Liver (tissue), 9 donors: ENCODE measurements around the gene PAPPA2. TPM values are rescaled to one million over a fixed set of nuclear protein-coding genes. Genes with fewer than 3 reads are reported as not detected.

ENCODE experiments used
- DNase-seq: peaks from one replicate; pipeline ENCODE4 v3.0.0-alpha.2; 2017; ENCODE audit warnings: low spot score
- H3K27ac ChIP-seq, 2 donors: one replicate each; pipeline ENCODE4 v1.7.0; 2013; ENCODE audit warnings: inconsistent platforms in 2 of 2, low read length in 2 of 2, control low read depth in 1 of 2, low read depth in 1 of 2, mild to moderate bottlenecking in 1 of 2
- H3K27me3 ChIP-seq, 4 donors: one replicate each; pipeline versions ENCODE4 v1.6.1 to v1.7.0; 2013; ENCODE audit warnings: low read length in 3 of 4, inconsistent platforms in 1 of 4, mild to moderate bottlenecking in 1 of 4, moderate library complexity in 1 of 4; ENCODE audit not compliant: control insufficient read depth in 4 of 4, insufficient read depth in 4 of 4
- H3K36me3 ChIP-seq, 4 donors: one replicate each; pipeline versions ENCODE4 v1.6.1 to v1.7.0; 2013; ENCODE audit warnings: low read length in 3 of 4, mild to moderate bottlenecking in 3 of 4, low read depth in 1 of 4, moderate library complexity in 1 of 4; ENCODE audit not compliant: control insufficient read depth in 4 of 4, insufficient read depth in 3 of 4
- H3K4me1 ChIP-seq, 4 donors: one replicate each; pipeline versions ENCODE4 v1.6.1 to v1.7.0; 2013; ENCODE audit warnings: low read length in 3 of 4, mild to moderate bottlenecking in 3 of 4, moderate library complexity in 1 of 4; ENCODE audit not compliant: control insufficient read depth in 4 of 4, insufficient read depth in 4 of 4
- H3K4me3 ChIP-seq, 3 donors: one replicate each; pipeline versions ENCODE4 v1.6.1 to v1.7.0; 2013; ENCODE audit warnings: low read length in 3 of 3, control low read depth in 1 of 3, low read depth in 1 of 3, mild to moderate bottlenecking in 1 of 3
- H3K9ac ChIP-seq, 2 donors: one replicate each; pipeline ENCODE4 v1.7.0; 2013; ENCODE audit warnings: low read length in 2 of 2, mild to moderate bottlenecking in 2 of 2, moderate library complexity in 2 of 2, control low read depth in 1 of 2, low read depth in 1 of 2
- H3K9me3 ChIP-seq, 4 donors: one replicate each; pipeline versions ENCODE4 v1.6.1 to v1.7.0; 2013; ENCODE audit warnings: low read length in 3 of 4; ENCODE audit not compliant: control insufficient read depth in 4 of 4
- ATF3 ChIP-seq: IDR thresholded peaks from 2 replicates; pipeline ENCODE4 v1.6.1; 2016; ENCODE audit warnings: antibody characterized with exemption
- FOXA1 ChIP-seq: IDR thresholded peaks from 2 replicates; pipeline ENCODE4 v1.6.1; 2016; ENCODE audit warnings: antibody characterized with exemption
- GABPA ChIP-seq, 2 donors: IDR thresholded peaks in 1 of 2; conservative IDR thresholded peaks in 1 of 2; 2 replicates each; pipeline ENCODE4 v1.6.1; 2016; ENCODE audit warnings: antibody characterized with exemption in 2 of 2, mild to moderate bottlenecking in 1 of 2, moderate library complexity in 1 of 2
- HNF4G ChIP-seq: IDR thresholded peaks from 2 replicates; pipeline ENCODE4 v1.6.1; 2016; ENCODE audit warnings: antibody characterized with exemption
- JUND ChIP-seq, 2 donors: IDR thresholded peaks; 2 replicates each; pipeline ENCODE4 v1.6.1; 2016; ENCODE audit warnings: antibody characterized with exemption in 2 of 2
- MAX ChIP-seq: IDR thresholded peaks from 2 replicates; pipeline ENCODE4 v1.6.1; 2016; ENCODE audit warnings: antibody characterized with exemption
- NR2F2 ChIP-seq: IDR thresholded peaks from 2 replicates; pipeline ENCODE4 v1.6.1; 2016; ENCODE audit warnings: antibody characterized with exemption
- RAD21 ChIP-seq, 2 donors: IDR thresholded peaks; 2 replicates each; pipeline ENCODE4 v1.6.1; 2016; ENCODE audit warnings: antibody characterized with exemption in 2 of 2, mild to moderate bottlenecking in 2 of 2
- SP1 ChIP-seq: IDR thresholded peaks from 2 replicates; pipeline ENCODE4 v1.6.1; 2018; ENCODE audit warnings: antibody characterized with exemption, mild to moderate bottlenecking
- TAF1 ChIP-seq: conservative IDR thresholded peaks from 2 replicates; pipeline ENCODE4 v1.6.1; 2016; ENCODE audit warnings: antibody characterized with exemption, mild to moderate bottlenecking
- YY1 ChIP-seq: IDR thresholded peaks from 2 replicates; pipeline ENCODE4 v1.6.1; 2016; ENCODE audit warnings: antibody characterized with exemption, mild to moderate bottlenecking
- ZBTB33 ChIP-seq: IDR thresholded peaks from 2 replicates; pipeline ENCODE4 v1.6.1; 2016; ENCODE audit warnings: antibody characterized with exemption
- WGBS: extraction: QIAGEN DNeasy Blood & Tissue Kit; methylation state at CpG from one replicate; pipeline ENCODE4 v1.1.7; 2013; 5-methylcytosine and 5-hydroxymethylcytosine counted together
- polyA plus RNA-seq, 2 donors: library from polyadenylated mRNA; stranded (reverse) in 1 of 2; unstranded in 1 of 2; fragments of 200-250 nt in 1 of 2; fragments of >200 nt in 1 of 2; fragmentation: Nextera tagmentation in 1 of 2; extraction: Ambion mirVana in 1 of 2; gene quantifications; one replicate each; pipeline versions ENCODE4 v1.2.1 to v1.2.3, GENCODE V29; 2013 to 2015
- total RNA-seq, 2 donors: library from RNA; depleted of rRNA; stranded (reverse); fragments of >200 nt; gene quantifications; one replicate each; pipeline ENCODE4 v1.2.3, GENCODE V29; 2014
- TF ChIP-seq, protein P1 (sequence below): IDR thresholded peaks from 2 replicates; pipeline ENCODE4 v1.6.1; 2016; ENCODE audit warnings: antibody characterized with exemption, mild to moderate bottlenecking
- TF ChIP-seq, protein P2 (sequence below): fragments of 150-350 bp; IDR thresholded peaks from 2 replicates; pipeline ENCODE4 v1.5.1; 2017; ENCODE audit warnings: improper control_type of control experiment, low read depth, low read length; ENCODE audit not compliant: missing input control
- donor health status: healthy.
- donor health status: healthy.
- donor health status: healthy.
- donor health status: healthy.
- donor health status: healthy.

PAPPA2 gene
- total and polyA plus RNA-seq, 4 donors: 0.19 to 27.2 (median 13.4) TPM

DNA sequence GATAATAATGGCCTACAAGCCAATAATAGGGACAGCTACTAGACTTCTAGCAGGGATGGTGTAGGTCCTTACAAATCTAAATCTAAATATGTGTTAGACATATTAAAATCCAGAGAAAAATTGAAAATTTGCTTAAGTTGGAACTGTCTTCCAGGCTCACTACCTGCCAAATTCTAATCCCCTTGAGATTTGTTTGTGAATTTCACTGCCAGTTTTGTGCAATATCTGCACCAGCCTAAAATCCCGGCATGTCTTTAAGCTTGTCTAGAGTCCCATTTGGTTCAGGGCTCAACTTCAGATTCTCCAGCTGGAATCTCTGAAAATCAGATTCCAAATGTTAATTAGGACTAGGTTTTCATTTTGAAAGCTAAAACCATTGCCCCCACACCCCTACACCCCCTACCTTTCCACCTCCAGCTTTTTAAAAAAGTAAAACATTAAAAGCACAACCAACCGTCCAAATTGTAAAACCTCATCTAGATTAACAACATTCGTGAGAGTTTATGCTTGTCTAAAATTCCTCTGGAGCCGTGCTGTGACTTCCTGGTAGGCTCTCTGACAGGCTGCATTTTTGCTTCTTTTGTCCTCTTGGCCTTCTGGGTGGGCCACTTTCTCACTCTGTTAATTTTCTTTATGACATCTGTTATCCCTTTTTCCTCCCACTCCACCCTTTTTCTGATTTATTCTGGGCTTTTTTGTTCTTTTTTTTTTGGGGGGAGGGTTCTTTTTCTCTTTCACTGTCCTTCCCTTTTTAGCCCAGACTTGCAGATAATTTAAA lies 348.7 kb downstream of the PAPPA2 start (continued):
- TF ChIP-seq, protein P1, sequence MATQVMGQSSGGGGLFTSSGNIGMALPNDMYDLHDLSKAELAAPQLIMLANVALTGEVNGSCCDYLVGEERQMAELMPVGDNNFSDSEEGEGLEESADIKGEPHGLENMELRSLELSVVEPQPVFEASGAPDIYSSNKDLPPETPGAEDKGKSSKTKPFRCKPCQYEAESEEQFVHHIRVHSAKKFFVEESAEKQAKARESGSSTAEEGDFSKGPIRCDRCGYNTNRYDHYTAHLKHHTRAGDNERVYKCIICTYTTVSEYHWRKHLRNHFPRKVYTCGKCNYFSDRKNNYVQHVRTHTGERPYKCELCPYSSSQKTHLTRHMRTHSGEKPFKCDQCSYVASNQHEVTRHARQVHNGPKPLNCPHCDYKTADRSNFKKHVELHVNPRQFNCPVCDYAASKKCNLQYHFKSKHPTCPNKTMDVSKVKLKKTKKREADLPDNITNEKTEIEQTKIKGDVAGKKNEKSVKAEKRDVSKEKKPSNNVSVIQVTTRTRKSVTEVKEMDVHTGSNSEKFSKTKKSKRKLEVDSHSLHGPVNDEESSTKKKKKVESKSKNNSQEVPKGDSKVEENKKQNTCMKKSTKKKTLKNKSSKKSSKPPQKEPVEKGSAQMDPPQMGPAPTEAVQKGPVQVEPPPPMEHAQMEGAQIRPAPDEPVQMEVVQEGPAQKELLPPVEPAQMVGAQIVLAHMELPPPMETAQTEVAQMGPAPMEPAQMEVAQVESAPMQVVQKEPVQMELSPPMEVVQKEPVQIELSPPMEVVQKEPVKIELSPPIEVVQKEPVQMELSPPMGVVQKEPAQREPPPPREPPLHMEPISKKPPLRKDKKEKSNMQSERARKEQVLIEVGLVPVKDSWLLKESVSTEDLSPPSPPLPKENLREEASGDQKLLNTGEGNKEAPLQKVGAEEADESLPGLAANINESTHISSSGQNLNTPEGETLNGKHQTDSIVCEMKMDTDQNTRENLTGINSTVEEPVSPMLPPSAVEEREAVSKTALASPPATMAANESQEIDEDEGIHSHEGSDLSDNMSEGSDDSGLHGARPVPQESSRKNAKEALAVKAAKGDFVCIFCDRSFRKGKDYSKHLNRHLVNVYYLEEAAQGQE: no peak
- TF ChIP-seq YY1 (no peak), NR2F2 (no peak), FOXA1 (no peak), HNF4G (no peak)
- TF ChIP-seq, protein P2, sequence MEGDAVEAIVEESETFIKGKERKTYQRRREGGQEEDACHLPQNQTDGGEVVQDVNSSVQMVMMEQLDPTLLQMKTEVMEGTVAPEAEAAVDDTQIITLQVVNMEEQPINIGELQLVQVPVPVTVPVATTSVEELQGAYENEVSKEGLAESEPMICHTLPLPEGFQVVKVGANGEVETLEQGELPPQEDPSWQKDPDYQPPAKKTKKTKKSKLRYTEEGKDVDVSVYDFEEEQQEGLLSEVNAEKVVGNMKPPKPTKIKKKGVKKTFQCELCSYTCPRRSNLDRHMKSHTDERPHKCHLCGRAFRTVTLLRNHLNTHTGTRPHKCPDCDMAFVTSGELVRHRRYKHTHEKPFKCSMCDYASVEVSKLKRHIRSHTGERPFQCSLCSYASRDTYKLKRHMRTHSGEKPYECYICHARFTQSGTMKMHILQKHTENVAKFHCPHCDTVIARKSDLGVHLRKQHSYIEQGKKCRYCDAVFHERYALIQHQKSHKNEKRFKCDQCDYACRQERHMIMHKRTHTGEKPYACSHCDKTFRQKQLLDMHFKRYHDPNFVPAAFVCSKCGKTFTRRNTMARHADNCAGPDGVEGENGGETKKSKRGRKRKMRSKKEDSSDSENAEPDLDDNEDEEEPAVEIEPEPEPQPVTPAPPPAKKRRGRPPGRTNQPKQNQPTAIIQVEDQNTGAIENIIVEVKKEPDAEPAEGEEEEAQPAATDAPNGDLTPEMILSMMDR: no peak

DNA sequence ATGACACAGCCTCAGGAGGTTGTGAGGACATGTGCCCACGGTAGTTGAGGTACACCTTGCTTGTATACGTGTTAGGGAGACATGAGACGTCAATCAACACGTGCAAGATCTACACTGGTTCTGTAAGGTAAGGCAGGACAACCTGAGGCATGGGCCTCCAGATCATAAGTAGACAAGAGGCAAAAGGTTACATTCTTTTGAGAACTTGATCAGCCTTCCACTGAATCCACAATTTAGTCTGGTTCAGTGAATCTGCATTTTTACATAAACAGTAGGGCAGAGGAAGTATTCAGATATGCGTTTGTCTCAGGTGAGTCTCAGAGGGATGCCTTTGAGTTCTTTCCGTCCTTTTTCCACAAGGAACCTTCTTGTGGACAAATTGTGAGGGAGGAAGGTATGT lies 352.6 kb downstream of the PAPPA2 start:
- Histone ChIP-seq H3K4me3 (no peak overlapping the region), H3K4me1 (no peaks in the 10 kb centered on the region)
- 84% methylated on average over 6 of the region's 6 CpGs for WGBS

More for the DNA sequence above, 352.6 kb downstream of the PAPPA2 start:
- no peaks in the 10 kb centered on the region for H3K9me3 ChIP-seq
- no peaks in the 10 kb centered on the region for H3K27me3 ChIP-seq
- DNase-seq: no peak
- no peaks in the 10 kb centered on the region for H3K36me3 ChIP-seq
- TF ChIP-seq SP1: no peak
- no peak for TF ChIP-seq RAD21 (IDR thresholded peaks at IDR 0.05)
- no peak for TF ChIP-seq NR2F2
- no peak for TF ChIP-seq JUND (IDR thresholded peaks at IDR 0.05)
- no peak for TF ChIP-seq ATF3
- TF ChIP-seq, protein P1: no peak
- TF ChIP-seq YY1: no peak
- no peak for TF ChIP-seq HNF4G
- no peak for TF ChIP-seq ZBTB33
- TF ChIP-seq MAX: no peak
- TF ChIP-seq FOXA1: no peak
- TF ChIP-seq GABPA (IDR thresholded peaks at IDR 0.05 in 1 of 2, conservative IDR thresholded peaks at IDR 0.05 in 1 of 2): no peak
- no peak for TF ChIP-seq TAF1
- TF ChIP-seq, protein P2: no peak
- H3K27ac ChIP-seq: no peak overlapping the region
- H3K9ac ChIP-seq: no peak overlapping the region
